Measurements from ENCODE around the gene MGMT.

GRCh38 chr10:129495698-129496097 is 28.7 kb downstream of the MGMT start:
- no peak for TF ChIP-seq POLR2AphosphoS5 (IDR thresholded peaks at IDR 0.05)
- no peak for TF ChIP-seq CTCF (IDR thresholded peaks at IDR 0.05)
- no peak for TF ChIP-seq POLR2A (IDR thresholded peaks at IDR 0.05)
